Lower leg skin (tissue), 4 donors: ENCODE results near the gene COX4I1. TPM values are rescaled to one million over a fixed set of nuclear protein-coding genes. Genes with fewer than 3 reads are reported as not detected.

Experiments
- DNase-seq, 2 donors: peaks; one replicate each; pipeline ENCODE4 v3.0.0-alpha.2; 2019; ENCODE audit warnings: low spot score in 2 of 2
- H3K4me3 ChIP-seq: fragments of 200-600 bp; sonication (generic); 2 replicates; pipeline ENCODE4 v1.5.1; 2017; ENCODE audit warnings: mild to moderate bottlenecking, low read depth; ENCODE audit not compliant: poor library complexity, severe bottlenecking
- POLR2A ChIP-seq, 2 donors: fragments of 450-650 bp; IDR thresholded peaks; one replicate each; pipeline ENCODE4 v1.6.1; 2016 to 2017; ENCODE audit warnings: antibody characterized with exemption in 2 of 2, mild to moderate bottlenecking in 1 of 2, moderate library complexity in 1 of 2
- WGBS, 2 donors: methylation state at CpG; one replicate each; pipeline ENCODE4 v1.1.5; 2018; 5-methylcytosine and 5-hydroxymethylcytosine counted together
- intact Hi-C: fragments of 100-400 bp; cut with DNase I; formaldehyde crosslinking; loops from one replicate; pipeline ENCODE4 v1.15.0; 2023; ENCODE audit warnings: low total_unique reads
- total RNA-seq, 4 donors: library from RNA; depleted of rRNA; stranded (reverse); fragments of >200 nt; gene quantifications; one replicate each; pipeline ENCODE4 v1.1.0, GENCODE V29; 2016
- TF ChIP-seq, protein P1 (sequence below), 3 donors: fragments of 450-650 bp; IDR thresholded peaks; one replicate each; pipeline ENCODE4 v1.5.1; 2016; ENCODE audit warnings: antibody characterized with exemption in 3 of 3, mild to moderate bottlenecking in 3 of 3, moderate library complexity in 2 of 3

The COX4I1 gene
- total RNA-seq, 4 donors from 2014 or later = 411 to 675 (median 548) TPM

DNA sequence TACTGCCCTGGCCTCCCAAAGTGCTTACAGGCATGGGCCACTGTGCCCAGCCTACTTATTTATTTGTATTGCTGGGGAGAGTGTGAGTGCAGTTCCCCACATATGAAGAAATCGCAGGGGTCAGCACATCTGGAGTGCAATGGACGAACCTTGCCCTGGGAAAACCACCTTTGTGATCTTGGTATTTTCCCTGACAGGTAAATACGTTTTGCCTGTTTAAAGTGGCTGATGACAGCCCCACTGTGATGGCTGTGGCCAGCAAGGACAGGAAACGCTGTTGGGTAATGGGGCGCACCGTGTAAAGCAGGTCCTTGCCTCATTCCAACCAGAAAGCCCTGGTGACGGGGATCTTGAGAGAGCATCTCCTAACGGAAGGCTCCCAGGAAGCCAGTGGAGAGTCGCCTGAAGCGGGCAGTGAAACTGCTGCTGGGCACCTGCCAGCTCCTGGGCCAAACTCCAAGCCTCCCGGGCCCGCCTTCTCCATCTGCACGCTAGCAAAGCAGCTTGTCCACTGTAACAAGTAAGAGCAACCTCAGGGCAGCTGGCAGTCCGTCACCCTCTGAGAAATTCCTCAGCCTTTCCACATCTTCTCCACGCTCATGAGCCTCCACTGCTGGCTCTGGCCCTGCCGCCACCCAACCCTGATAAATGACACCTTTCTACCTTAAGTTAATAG, 17.7 kb upstream of the COX4I1 start:
- DNase-seq = no peak
- TF ChIP-seq, protein P1, sequence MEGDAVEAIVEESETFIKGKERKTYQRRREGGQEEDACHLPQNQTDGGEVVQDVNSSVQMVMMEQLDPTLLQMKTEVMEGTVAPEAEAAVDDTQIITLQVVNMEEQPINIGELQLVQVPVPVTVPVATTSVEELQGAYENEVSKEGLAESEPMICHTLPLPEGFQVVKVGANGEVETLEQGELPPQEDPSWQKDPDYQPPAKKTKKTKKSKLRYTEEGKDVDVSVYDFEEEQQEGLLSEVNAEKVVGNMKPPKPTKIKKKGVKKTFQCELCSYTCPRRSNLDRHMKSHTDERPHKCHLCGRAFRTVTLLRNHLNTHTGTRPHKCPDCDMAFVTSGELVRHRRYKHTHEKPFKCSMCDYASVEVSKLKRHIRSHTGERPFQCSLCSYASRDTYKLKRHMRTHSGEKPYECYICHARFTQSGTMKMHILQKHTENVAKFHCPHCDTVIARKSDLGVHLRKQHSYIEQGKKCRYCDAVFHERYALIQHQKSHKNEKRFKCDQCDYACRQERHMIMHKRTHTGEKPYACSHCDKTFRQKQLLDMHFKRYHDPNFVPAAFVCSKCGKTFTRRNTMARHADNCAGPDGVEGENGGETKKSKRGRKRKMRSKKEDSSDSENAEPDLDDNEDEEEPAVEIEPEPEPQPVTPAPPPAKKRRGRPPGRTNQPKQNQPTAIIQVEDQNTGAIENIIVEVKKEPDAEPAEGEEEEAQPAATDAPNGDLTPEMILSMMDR (IDR thresholded peaks at IDR 0.05) = no peak
- no peak for TF ChIP-seq POLR2A (IDR thresholded peaks at IDR 0.05)
- no peak overlapping the region for H3K4me3 ChIP-seq
- intact Hi-C loops = no loop called here
- WGBS, 2 donors = 70 to 71% methylated on average over 16 of the region's 16 CpGs

DNA sequence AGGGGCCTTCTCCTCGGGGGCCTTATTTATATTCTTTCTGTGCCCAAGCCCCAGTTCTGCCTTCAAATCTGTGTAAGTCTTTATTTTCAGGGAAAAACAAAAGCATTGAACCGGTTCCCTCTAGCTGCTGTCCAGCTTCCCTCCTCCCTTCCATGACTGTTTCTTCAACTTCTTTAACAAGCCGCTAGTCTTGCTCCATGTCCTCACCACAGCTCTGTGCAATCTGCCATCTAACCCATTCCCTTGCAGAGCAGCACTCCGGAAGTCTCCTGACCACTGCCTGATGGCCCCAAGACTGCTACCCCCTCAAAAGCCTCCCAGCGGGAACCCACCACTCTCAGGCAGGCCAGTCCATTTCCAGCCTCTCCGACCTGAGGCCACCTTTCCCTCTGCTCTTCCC, 17.0 kb upstream of the COX4I1 start:
- no peak for DNase-seq
- no peak for TF ChIP-seq POLR2A (IDR thresholded peaks at IDR 0.05)
- TF ChIP-seq, protein P1 (IDR thresholded peaks at IDR 0.05) = no peak
- H3K4me3 ChIP-seq = no peak overlapping the region
- intact Hi-C loops = no loop called here
- 76 to 77% methylated on average over 6 of the region's 6 CpGs for WGBS, 2 donors

DNA sequence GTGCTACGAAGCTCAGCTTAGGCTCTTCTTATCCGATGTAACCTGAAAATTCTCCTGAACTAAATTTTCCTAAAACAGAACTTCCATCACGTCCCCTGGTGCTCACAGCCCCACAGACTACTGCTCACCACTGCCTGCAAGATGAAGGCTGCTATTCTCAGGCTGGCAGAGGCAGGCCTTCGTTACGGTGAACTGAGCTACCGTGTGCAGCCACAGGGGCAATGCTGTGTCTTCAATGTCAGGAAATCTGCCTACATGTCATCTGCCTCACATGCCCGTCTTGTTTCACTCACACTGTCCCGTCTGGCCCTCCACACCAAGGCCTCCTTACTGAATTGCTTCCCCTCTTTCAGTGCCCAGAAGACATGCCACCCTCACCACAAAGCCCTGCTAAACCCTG, 16.1 kb upstream of the COX4I1 start:
- WGBS, 2 donors = 93 to 95% methylated on average over 8 of the region's 8 CpGs
- no peak overlapping the region for H3K4me3 ChIP-seq
- intact Hi-C loops = no loop called here
- TF ChIP-seq, protein P1 (IDR thresholded peaks at IDR 0.05) = no peak
- no peak for TF ChIP-seq POLR2A (IDR thresholded peaks at IDR 0.05)
- no peak for DNase-seq

DNA sequence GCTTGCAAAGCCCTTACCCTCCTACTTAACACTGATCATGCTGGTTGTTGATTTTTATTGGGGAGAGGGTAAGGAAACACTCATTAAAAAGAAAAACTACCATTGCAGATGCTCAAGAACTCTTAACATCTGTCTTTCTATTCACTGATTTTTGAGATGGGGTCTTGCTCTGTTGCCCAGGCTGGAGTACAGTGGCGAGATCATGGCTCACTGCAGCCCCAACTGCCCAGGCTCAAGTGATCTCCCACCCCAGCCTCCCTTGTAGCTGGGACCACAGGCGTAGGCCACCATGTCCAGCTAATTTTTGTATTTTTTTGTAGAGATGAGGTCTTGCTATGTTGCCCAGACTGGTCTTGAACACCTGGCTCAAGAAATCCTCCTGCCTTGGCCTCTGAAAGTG, 14.7 kb upstream of the COX4I1 start:
- H3K4me3 ChIP-seq = no peak overlapping the region
- no peak for DNase-seq
- 93 to 100% methylated on average over 2 of the region's 2 CpGs for WGBS, 2 donors
- TF ChIP-seq, protein P1 (IDR thresholded peaks at IDR 0.05) = no peak
- intact Hi-C loops = no loop called here

DNA sequence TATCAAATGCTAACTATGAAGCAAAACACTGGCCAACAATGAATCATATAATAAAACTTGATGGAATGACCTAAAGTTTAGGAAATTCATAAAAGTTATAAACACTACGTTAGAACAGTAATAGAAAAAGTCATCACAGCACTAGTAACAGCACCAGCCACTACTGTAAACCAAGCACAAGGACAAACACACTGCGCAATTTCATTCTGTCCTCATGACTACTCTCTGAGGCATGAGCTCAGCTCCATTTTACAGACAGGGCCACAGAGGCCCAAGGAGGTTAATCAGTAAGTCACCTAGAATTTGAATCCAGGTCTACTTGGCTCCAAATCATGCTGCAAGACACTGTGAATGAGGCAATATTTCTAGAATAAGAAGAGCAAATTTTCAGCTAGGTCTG, 13.6 kb upstream of the COX4I1 start:
- no peak overlapping the region for H3K4me3 ChIP-seq
- TF ChIP-seq, protein P1 (IDR thresholded peaks at IDR 0.05) = no peak
- TF ChIP-seq POLR2A (IDR thresholded peaks at IDR 0.05) = no peak
- 89 to 94% methylated on average over 2 of the region's 2 CpGs for WGBS, 2 donors
- intact Hi-C loops = no loop called here
- DNase-seq = no peak

DNA sequence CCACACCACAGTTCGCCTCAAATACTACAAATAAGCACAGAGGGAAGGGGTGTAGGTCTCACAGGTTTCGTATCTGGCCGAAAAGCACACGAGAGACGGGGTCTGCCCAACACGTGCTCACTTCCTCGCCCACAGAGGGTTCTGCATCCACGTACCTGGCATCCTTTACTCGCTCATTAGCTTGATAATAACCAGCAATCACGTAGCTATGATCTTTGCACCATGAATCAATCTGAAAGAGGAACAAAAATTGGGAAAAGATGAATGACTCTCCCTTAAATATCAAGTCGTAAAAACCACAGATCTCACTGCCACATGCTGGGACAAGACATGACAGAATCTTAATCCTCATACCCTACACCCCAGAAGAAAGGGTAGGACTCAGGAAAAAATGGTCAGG, 10.7 kb upstream of the COX4I1 start:
- TF ChIP-seq, protein P1 (IDR thresholded peaks at IDR 0.05) = no peak
- no peak for TF ChIP-seq POLR2A (IDR thresholded peaks at IDR 0.05)

More for the DNA sequence above, 10.7 kb upstream of the COX4I1 start:
- intact Hi-C loops = no loop called here
- WGBS, 2 donors = 90 to 92% methylated on average over 11 of the region's 11 CpGs
- H3K4me3 ChIP-seq = no peak overlapping the region
- DNase-seq = no peak
